Ishikawa (cell line): ENCODE measurements around the gene CCN2.

Experiments
- CREB1 ChIP-seq: IDR thresholded peaks from 2 replicates; pipeline ENCODE4 v1.6.1; 2012; ENCODE audit warnings: low read depth
- EGR1 ChIP-seq: IDR thresholded peaks from 2 replicates; pipeline ENCODE4 v1.6.1; 2012
- EP300 ChIP-seq: IDR thresholded peaks from 2 replicates; pipeline ENCODE4 v1.6.1; 2012; ENCODE audit warnings: borderline replicate concordance
- REST ChIP-seq: IDR thresholded peaks from 2 replicates; pipeline ENCODE4 v1.6.1; 2012; ENCODE audit warnings: low read depth, mild to moderate bottlenecking
- TAF1 ChIP-seq: IDR thresholded peaks from 2 replicates; pipeline ENCODE4 v1.6.1; 2012; ENCODE audit warnings: low read depth, mild to moderate bottlenecking
- TCF12 ChIP-seq: IDR thresholded peaks from 2 replicates; pipeline ENCODE4 v1.6.1; 2012; ENCODE audit warnings: low read depth
- USF1 ChIP-seq: IDR thresholded peaks from 2 replicates; pipeline ENCODE4 v1.6.1; 2012

- no peak for TF ChIP-seq TCF12
- TF ChIP-seq EP300: no peak
- TF ChIP-seq REST: no peak
- no peak for TF ChIP-seq USF1
- TF ChIP-seq TAF1: no peak
- no peak for TF ChIP-seq EGR1
- TF ChIP-seq CREB1: no peak
Observed at GRCh38 chr6:131972741-131973140, 21.6 kb upstream of the CCN2 start.
